K562 (cell line): ENCODE results near the gene RPP38.

Experiments used
- EZH2 ChIP-seq: IDR thresholded peaks from 2 replicates; pipeline ENCODE4 v1.6.1; 2012; ENCODE audit warnings: low read depth, mild to moderate bottlenecking, inconsistent platforms, low read length, borderline replicate concordance
- IRF2 ChIP-seq: sonication (generic); formaldehyde crosslinking; IDR thresholded peaks from 2 replicates; pipeline ENCODE4 v1.8.1; 2022; ENCODE audit warnings: mild to moderate bottlenecking, missing genetic modification reagents
- JUN ChIP-seq, 2 experiments: sonication (generic) in 1 of 2; formaldehyde crosslinking in 1 of 2; IDR thresholded peaks; 2 replicates each; pipeline versions ENCODE4 v1.6.1 to v1.8.0; 2012 to 2022; ENCODE audit warnings: borderline replicate concordance in 2 of 2, mild to moderate bottlenecking in 2 of 2, improper control_type of control experiment in 1 of 2, low read depth in 1 of 2, low read length in 1 of 2, missing genetic modification reagents in 1 of 2
- NR3C1 ChIP-seq: sonication (generic); formaldehyde crosslinking; IDR thresholded peaks from 2 replicates; pipeline ENCODE4 v1.8.1; 2022; ENCODE audit warnings: missing genetic modification reagents
- ZNF282 ChIP-seq: sonication (generic); formaldehyde crosslinking; IDR thresholded peaks from 2 replicates; pipeline ENCODE4 v1.8.1; 2023; ENCODE audit warnings: missing genetic modification reagents
- TF ChIP-seq, protein P1 (sequence below): sonication (generic); formaldehyde crosslinking; IDR thresholded peaks from 2 replicates; pipeline ENCODE4 v1.5.0; 2020; ENCODE audit warnings: missing genetic modification reagents
- TF ChIP-seq, protein P2 (sequence below), 2 experiments: IDR thresholded peaks in 1 of 2; conservative IDR thresholded peaks in 1 of 2; 2 replicates each; pipeline ENCODE4 v1.6.1; 2016; ENCODE audit warnings: low read depth in 2 of 2, mild to moderate bottlenecking in 1 of 2, missing compliant biosample characterization in 1 of 2, missing genetic modification characterization in 1 of 2, moderate library complexity in 1 of 2
- TF ChIP-seq, protein P3 (sequence below), 3 experiments: fragments of 200-800 bp in 1 of 3; sonication (Bioruptor generic) in 1 of 3; sonication (generic) in 1 of 3; formaldehyde crosslinking in 1 of 3; IDR thresholded peaks; 2 replicates each; pipeline versions ENCODE4 v1.6.1 to v1.8.0; 2016 to 2022; ENCODE audit warnings: mild to moderate bottlenecking in 2 of 3, missing compliant biosample characterization in 2 of 3, missing genetic modification characterization in 2 of 3, missing genetic modification reagents in 1 of 3
- TF ChIP-seq, protein P4 (sequence below): sonication (generic); formaldehyde crosslinking; IDR thresholded peaks from 2 replicates; pipeline ENCODE4 v1.8.0; 2022; ENCODE audit warnings: mild to moderate bottlenecking, missing genetic modification reagents
- TF ChIP-seq, protein P5 (sequence below): sonication (generic); formaldehyde crosslinking; IDR thresholded peaks from 2 replicates; pipeline ENCODE4 v1.9.0; 2022; ENCODE audit warnings: mild to moderate bottlenecking, missing genetic modification reagents

DNA sequence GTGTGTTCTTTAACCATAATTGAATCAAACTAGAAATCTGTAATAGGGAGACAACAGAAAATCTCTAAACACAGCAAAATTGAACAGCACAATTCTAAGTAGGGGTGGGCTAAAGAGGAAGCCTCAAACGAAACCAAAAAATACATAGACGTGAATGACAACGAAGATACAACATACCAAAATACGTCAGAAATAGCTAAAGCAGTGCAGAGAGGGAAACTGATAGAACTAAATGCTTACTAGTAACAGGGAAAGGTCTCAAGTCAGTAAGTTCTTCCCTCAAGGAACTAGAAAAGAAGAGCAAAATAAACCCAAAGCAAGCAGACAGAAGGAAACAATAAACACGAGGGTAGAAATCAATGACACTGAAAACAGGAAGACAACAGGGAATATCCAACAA lies 19.1 kb downstream of the RPP38 start:
- TF ChIP-seq, protein P1, sequence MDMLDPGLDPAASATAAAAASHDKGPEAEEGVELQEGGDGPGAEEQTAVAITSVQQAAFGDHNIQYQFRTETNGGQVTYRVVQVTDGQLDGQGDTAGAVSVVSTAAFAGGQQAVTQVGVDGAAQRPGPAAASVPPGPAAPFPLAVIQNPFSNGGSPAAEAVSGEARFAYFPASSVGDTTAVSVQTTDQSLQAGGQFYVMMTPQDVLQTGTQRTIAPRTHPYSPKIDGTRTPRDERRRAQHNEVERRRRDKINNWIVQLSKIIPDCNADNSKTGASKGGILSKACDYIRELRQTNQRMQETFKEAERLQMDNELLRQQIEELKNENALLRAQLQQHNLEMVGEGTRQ (CRISPR knock-in tag) = no peak
- TF ChIP-seq ZNF282 (CRISPR knock-in tag) (no peak), IRF2 (CRISPR knock-in tag) (no peak), EZH2 (no peak), JUN (IDR thresholded peaks at IDR 0.05; ENCODE audit: borderline replicate concordance, low read depth, low read length) (no peak), JUN (CRISPR knock-in tag; IDR thresholded peaks at IDR 0.05; ENCODE audit: borderline replicate concordance) (no peak), NR3C1 (no peak)
- TF ChIP-seq, protein P2, sequence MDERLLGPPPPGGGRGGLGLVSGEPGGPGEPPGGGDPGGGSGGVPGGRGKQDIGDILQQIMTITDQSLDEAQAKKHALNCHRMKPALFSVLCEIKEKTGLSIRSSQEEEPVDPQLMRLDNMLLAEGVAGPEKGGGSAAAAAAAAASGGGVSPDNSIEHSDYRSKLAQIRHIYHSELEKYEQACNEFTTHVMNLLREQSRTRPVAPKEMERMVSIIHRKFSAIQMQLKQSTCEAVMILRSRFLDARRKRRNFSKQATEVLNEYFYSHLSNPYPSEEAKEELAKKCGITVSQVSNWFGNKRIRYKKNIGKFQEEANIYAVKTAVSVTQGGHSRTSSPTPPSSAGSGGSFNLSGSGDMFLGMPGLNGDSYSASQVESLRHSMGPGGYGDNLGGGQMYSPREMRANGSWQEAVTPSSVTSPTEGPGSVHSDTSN (CRISPR knock-in tag; IDR thresholded peaks at IDR 0.05; ENCODE audit: low read depth) = no peak
- TF ChIP-seq, protein P2 (tag; conservative IDR thresholded peaks at IDR 0.05; ENCODE audit: low read depth) = no peak
- TF ChIP-seq, protein P3, sequence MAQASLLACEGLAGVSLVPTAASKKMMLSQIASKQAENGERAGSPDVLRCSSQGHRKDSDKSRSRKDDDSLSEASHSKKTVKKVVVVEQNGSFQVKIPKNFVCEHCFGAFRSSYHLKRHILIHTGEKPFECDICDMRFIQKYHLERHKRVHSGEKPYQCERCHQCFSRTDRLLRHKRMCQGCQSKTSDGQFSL (CRISPR knock-in tag; IDR thresholded peaks at IDR 0.05) = no peak
- TF ChIP-seq, protein P3 (tag; IDR thresholded peaks at IDR 0.05) = no peak
- TF ChIP-seq, protein P4, sequence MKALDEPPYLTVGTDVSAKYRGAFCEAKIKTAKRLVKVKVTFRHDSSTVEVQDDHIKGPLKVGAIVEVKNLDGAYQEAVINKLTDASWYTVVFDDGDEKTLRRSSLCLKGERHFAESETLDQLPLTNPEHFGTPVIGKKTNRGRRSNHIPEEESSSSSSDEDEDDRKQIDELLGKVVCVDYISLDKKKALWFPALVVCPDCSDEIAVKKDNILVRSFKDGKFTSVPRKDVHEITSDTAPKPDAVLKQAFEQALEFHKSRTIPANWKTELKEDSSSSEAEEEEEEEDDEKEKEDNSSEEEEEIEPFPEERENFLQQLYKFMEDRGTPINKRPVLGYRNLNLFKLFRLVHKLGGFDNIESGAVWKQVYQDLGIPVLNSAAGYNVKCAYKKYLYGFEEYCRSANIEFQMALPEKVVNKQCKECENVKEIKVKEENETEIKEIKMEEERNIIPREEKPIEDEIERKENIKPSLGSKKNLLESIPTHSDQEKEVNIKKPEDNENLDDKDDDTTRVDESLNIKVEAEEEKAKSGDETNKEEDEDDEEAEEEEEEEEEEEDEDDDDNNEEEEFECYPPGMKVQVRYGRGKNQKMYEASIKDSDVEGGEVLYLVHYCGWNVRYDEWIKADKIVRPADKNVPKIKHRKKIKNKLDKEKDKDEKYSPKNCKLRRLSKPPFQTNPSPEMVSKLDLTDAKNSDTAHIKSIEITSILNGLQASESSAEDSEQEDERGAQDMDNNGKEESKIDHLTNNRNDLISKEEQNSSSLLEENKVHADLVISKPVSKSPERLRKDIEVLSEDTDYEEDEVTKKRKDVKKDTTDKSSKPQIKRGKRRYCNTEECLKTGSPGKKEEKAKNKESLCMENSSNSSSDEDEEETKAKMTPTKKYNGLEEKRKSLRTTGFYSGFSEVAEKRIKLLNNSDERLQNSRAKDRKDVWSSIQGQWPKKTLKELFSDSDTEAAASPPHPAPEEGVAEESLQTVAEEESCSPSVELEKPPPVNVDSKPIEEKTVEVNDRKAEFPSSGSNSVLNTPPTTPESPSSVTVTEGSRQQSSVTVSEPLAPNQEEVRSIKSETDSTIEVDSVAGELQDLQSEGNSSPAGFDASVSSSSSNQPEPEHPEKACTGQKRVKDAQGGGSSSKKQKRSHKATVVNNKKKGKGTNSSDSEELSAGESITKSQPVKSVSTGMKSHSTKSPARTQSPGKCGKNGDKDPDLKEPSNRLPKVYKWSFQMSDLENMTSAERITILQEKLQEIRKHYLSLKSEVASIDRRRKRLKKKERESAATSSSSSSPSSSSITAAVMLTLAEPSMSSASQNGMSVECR = no peak
- TF ChIP-seq, protein P5, sequence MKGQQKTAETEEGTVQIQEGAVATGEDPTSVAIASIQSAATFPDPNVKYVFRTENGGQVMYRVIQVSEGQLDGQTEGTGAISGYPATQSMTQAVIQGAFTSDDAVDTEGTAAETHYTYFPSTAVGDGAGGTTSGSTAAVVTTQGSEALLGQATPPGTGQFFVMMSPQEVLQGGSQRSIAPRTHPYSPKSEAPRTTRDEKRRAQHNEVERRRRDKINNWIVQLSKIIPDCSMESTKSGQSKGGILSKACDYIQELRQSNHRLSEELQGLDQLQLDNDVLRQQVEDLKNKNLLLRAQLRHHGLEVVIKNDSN (CRISPR knock-in tag) = no peak
